Osteoblast (primary cell): ENCODE data around the gene DNAH12. TPM values are rescaled to one million over a fixed set of nuclear protein-coding genes. Genes with fewer than 3 reads are reported as not detected.
"Not testable (repeated sequence)": the region's sequence is repeated elsewhere in the genome, so short reads cannot be mapped to it uniquely, and the experiment has no call there.

Experiments used
- DNase-seq: peaks from one replicate; pipeline ENCODE4 v3.0.0; 2011; ENCODE audit warnings: low spot score, mixed read lengths; ENCODE audit not compliant: insufficient read length; ENCODE audit errors: missing footprints
- H2AFZ ChIP-seq: 2 replicates; pipeline ENCODE4 v1.6.0; 2011; ENCODE audit warnings: mild to moderate bottlenecking, low read length
- H3K27ac ChIP-seq: 2 replicates; pipeline ENCODE4 v1.5.1; 2011; ENCODE audit warnings: mild to moderate bottlenecking, low read depth, low read length, moderate library complexity
- H3K27me3 ChIP-seq: 2 replicates; pipeline ENCODE4 v1.6.0; 2012; ENCODE audit warnings: mild to moderate bottlenecking, control low read depth, inconsistent platforms, low read length, moderate library complexity; ENCODE audit not compliant: insufficient read depth
- H3K36me3 ChIP-seq: 2 replicates; pipeline ENCODE4 v1.5.1; 2011; ENCODE audit warnings: mild to moderate bottlenecking, low read length, control low read depth, moderate library complexity; ENCODE audit not compliant: insufficient read depth
- H3K4me1 ChIP-seq: 2 replicates; pipeline ENCODE4 v1.5.1; 2011; ENCODE audit warnings: mild to moderate bottlenecking, low read length, control low read depth, moderate library complexity; ENCODE audit not compliant: insufficient read depth
- H3K4me2 ChIP-seq: 2 replicates; pipeline ENCODE4 v1.6.0; 2011; ENCODE audit warnings: mild to moderate bottlenecking, low read length; ENCODE audit not compliant: insufficient read depth
- H3K4me3 ChIP-seq: fragments of 200-600 bp; sonication (generic); 3 replicates; pipeline ENCODE4 v1.5.1; 2012; ENCODE audit warnings: mild to moderate bottlenecking, low read length, inconsistent platforms; ENCODE audit not compliant: insufficient read depth
- H3K79me2 ChIP-seq: 2 replicates; pipeline ENCODE4 v1.6.0; 2012; ENCODE audit warnings: mild to moderate bottlenecking, low read length, control low read depth, inconsistent platforms; ENCODE audit not compliant: insufficient read depth
- H3K9me3 ChIP-seq: 2 replicates; pipeline ENCODE4 v1.5.1; 2011; ENCODE audit warnings: low read depth, low read length, control low read depth
- H4K20me1 ChIP-seq: 2 replicates; pipeline ENCODE4 v1.6.0; 2012; ENCODE audit warnings: mild to moderate bottlenecking, low read length, control low read depth; ENCODE audit not compliant: insufficient read depth
- CTCF ChIP-seq: IDR thresholded peaks from 2 replicates; pipeline ENCODE4 v1.5.1; 2011; ENCODE audit warnings: mild to moderate bottlenecking, low read depth, low read length, moderate library complexity; ENCODE audit errors: extremely low read depth
- total RNA-seq: library from RNA; depleted of rRNA; stranded (reverse); fragments of >200 nt; gene quantifications from 2 replicates; pipeline ENCODE4 v1.2.3, GENCODE V29; 2012

The DNAH12 gene
- total RNA-seq, 1 donor: under 0.01 TPM

GRCh38 chr3:57464801-57465200 is 79.3 kb downstream of the DNAH12 start:
- Histone ChIP-seq H3K36me3 (no peaks in the 10 kb centered on the region), H4K20me1 (no peaks in the 10 kb centered on the region), H3K4me3 (no peak overlapping the region), H3K27me3 (peaks cover 13% of the 10 kb centered on the region), H3K9me3 (no peaks in the 10 kb centered on the region), H3K27ac (no peak overlapping the region), H3K4me2 (no peak overlapping the region), H2AFZ (no peak overlapping the region), H3K79me2 (no peaks in the 10 kb centered on the region), H3K4me1 (no peaks in the 10 kb centered on the region)
- no peak for TF ChIP-seq CTCF
- DNase-seq: no peak

- H3K4me1 ChIP-seq: no peaks in the 10 kb centered on the region
- no peaks in the 10 kb centered on the region for H4K20me1 ChIP-seq
- no peak for DNase-seq
- H3K4me3 ChIP-seq: no peak overlapping the region
- H3K27me3 ChIP-seq: peaks cover 15% of the 10 kb centered on the region
- TF ChIP-seq CTCF: no peak
- no peak overlapping the region for H3K4me2 ChIP-seq
- no peak overlapping the region for H3K27ac ChIP-seq
- no peaks in the 10 kb centered on the region for H3K9me3 ChIP-seq
- H3K79me2 ChIP-seq: no peaks in the 10 kb centered on the region
- no peak overlapping the region for H2AFZ ChIP-seq
- no peaks in the 10 kb centered on the region for H3K36me3 ChIP-seq
Observed at GRCh38 chr3:57464011-57464410, 80.1 kb downstream of the DNAH12 start.

- Histone ChIP-seq H3K27me3 (peaks cover 3% of the 10 kb centered on the region), H3K4me2 (no peak overlapping the region), H3K9me3 (no peaks in the 10 kb centered on the region), H3K36me3 (no peaks in the 10 kb centered on the region), H2AFZ (no peak overlapping the region), H4K20me1 (no peaks in the 10 kb centered on the region), H3K4me3 (no peak overlapping the region), H3K4me1 (peaks cover 2% of the 10 kb centered on the region), H3K27ac (no peak overlapping the region), H3K79me2 (no peaks in the 10 kb centered on the region)
- no peak for TF ChIP-seq CTCF
- no peak for DNase-seq
Observed at GRCh38 chr3:57451150-57451846, 92.8 kb downstream of the DNAH12 start.

GRCh38 chr3:57449276-57449847 is 94.8 kb downstream of the DNAH12 start:
- H3K9me3 ChIP-seq, H2AFZ ChIP-seq, H3K4me3 ChIP-seq, H3K79me2 ChIP-seq, H3K36me3 ChIP-seq, H3K27ac ChIP-seq, H3K4me2 ChIP-seq, H3K27me3 ChIP-seq, H3K4me1 ChIP-seq, DNase-seq, H4K20me1 ChIP-seq: not testable (repeated sequence)

- H3K27me3 ChIP-seq, H3K4me2 ChIP-seq, H3K4me1 ChIP-seq, H3K79me2 ChIP-seq, H3K9me3 ChIP-seq, H3K36me3 ChIP-seq, H2AFZ ChIP-seq, H4K20me1 ChIP-seq, DNase-seq, H3K4me3 ChIP-seq, H3K27ac ChIP-seq: not testable (repeated sequence)
Observed at GRCh38 chr3:57448489-57448888, 95.7 kb downstream of the DNAH12 start.
